MM.1S (cell line): ENCODE measurements around the gene C6orf62.

Experiments
- DNase-seq: peaks from one replicate; pipeline ENCODE4 v3.0.0-alpha.2; 2015
- H2AFZ ChIP-seq: fragments of 300-600 bp; sonication (generic); 2 replicates; pipeline ENCODE4 v1.6.0; 2016; ENCODE audit warnings: antibody characterized with exemption, low read length
- H3F3A ChIP-seq: fragments of 300-600 bp; sonication (generic); 2 replicates; pipeline ENCODE4 v1.6.1; 2016; ENCODE audit warnings: mild to moderate bottlenecking, antibody characterized with exemption, low read length, moderate library complexity, mixed read lengths; ENCODE audit not compliant: insufficient read depth
- H3K27ac ChIP-seq: fragments of 300-600 bp; sonication (generic); 2 replicates; pipeline ENCODE4 v1.5.1; 2016; ENCODE audit warnings: mild to moderate bottlenecking, low read length
- H3K27me3 ChIP-seq: fragments of 300-600 bp; sonication (generic); replicated peaks from 2 replicates; pipeline ENCODE4 v1.6.0; 2016; ENCODE audit warnings: low read length; ENCODE audit not compliant: insufficient read depth
- H3K36me3 ChIP-seq: fragments of 300-600 bp; sonication (generic); replicated peaks from 2 replicates; pipeline ENCODE4 v1.6.1; 2016; ENCODE audit warnings: mild to moderate bottlenecking, low read length, mixed read lengths; ENCODE audit not compliant: insufficient read depth
- H3K4me1 ChIP-seq: fragments of 300-600 bp; sonication (generic); 2 replicates; pipeline ENCODE4 v1.6.1; 2016; ENCODE audit warnings: low read length, mixed read lengths
- H3K4me2 ChIP-seq: fragments of 300-600 bp; sonication (generic); 2 replicates; pipeline ENCODE4 v1.6.0; 2016; ENCODE audit warnings: low read depth, low read length
- H3K4me3 ChIP-seq: fragments of 300-600 bp; sonication (generic); 2 replicates; pipeline ENCODE4 v1.5.1; 2016; ENCODE audit warnings: low read length, mixed read lengths
- H3K79me2 ChIP-seq: fragments of 300-600 bp; sonication (generic); 2 replicates; pipeline ENCODE4 v1.6.1; 2016; ENCODE audit warnings: mixed run types, low read length, mixed read lengths
- H3K9ac ChIP-seq: fragments of 300-600 bp; sonication (generic); 2 replicates; pipeline ENCODE4 v1.6.1; 2016; ENCODE audit warnings: low read length, mixed read lengths
- H3K9me2 ChIP-seq: fragments of 300-600 bp; sonication (generic); replicated peaks from 2 replicates; pipeline ENCODE4 v1.6.1; 2016; ENCODE audit warnings: mild to moderate bottlenecking, low read length, mixed read lengths; ENCODE audit not compliant: insufficient read depth
- H3K9me3 ChIP-seq: fragments of 300-600 bp; sonication (generic); replicated peaks from 2 replicates; pipeline ENCODE4 v1.6.1; 2016; ENCODE audit warnings: mild to moderate bottlenecking, low read length, mixed read lengths; ENCODE audit not compliant: insufficient read depth
- H4K20me1 ChIP-seq: fragments of 300-600 bp; sonication (generic); 2 replicates; pipeline ENCODE4 v1.6.1; 2016; ENCODE audit warnings: mild to moderate bottlenecking, low read length, moderate library complexity, mixed read lengths; ENCODE audit not compliant: insufficient read depth
- EZH2 ChIP-seq: fragments of 300-600 bp; sonication (generic); optimal IDR thresholded peaks from 2 replicates; pipeline ENCODE3; 2017; ENCODE audit warnings: low read depth, mild to moderate bottlenecking, antibody characterized with exemption, low read length, mixed read lengths
- EZH2phosphoT487 ChIP-seq: fragments of 300-600 bp; sonication (generic); IDR thresholded peaks from 2 replicates; pipeline ENCODE4 v1.6.1; 2018; ENCODE audit warnings: antibody characterized with exemption, low read length
- TF ChIP-seq, protein P1 (sequence below): fragments of 300-600 bp; sonication (generic); IDR thresholded peaks from 2 replicates; pipeline ENCODE4 v1.5.1; 2016; ENCODE audit warnings: antibody characterized with exemption, low read length, mixed read lengths

C6orf62 gene

GRCh38 chr6:24723270-24723669, 4.3 kb upstream of the C6orf62 start:
- no peak overlapping the region for H3K27ac ChIP-seq
- H3K4me3 ChIP-seq = no peak overlapping the region
- TF ChIP-seq EZH2 (no peak), EZH2phosphoT487 (no peak)
- TF ChIP-seq, protein P1, sequence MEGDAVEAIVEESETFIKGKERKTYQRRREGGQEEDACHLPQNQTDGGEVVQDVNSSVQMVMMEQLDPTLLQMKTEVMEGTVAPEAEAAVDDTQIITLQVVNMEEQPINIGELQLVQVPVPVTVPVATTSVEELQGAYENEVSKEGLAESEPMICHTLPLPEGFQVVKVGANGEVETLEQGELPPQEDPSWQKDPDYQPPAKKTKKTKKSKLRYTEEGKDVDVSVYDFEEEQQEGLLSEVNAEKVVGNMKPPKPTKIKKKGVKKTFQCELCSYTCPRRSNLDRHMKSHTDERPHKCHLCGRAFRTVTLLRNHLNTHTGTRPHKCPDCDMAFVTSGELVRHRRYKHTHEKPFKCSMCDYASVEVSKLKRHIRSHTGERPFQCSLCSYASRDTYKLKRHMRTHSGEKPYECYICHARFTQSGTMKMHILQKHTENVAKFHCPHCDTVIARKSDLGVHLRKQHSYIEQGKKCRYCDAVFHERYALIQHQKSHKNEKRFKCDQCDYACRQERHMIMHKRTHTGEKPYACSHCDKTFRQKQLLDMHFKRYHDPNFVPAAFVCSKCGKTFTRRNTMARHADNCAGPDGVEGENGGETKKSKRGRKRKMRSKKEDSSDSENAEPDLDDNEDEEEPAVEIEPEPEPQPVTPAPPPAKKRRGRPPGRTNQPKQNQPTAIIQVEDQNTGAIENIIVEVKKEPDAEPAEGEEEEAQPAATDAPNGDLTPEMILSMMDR = no peak
- H2AFZ ChIP-seq = no peak overlapping the region
- no peak overlapping the region for H3K4me2 ChIP-seq
- H3F3A ChIP-seq = peaks cover 26% of the 10 kb centered on the region
- H4K20me1 ChIP-seq = peaks cover 6% of the 10 kb centered on the region
- H3K36me3 ChIP-seq = no peaks in the 10 kb centered on the region; the same call in 1 of the 2 replicates
- no peak for DNase-seq
- peaks cover 17% of the 10 kb centered on the region for H3K4me1 ChIP-seq
- H3K9me2 ChIP-seq = no peaks in the 10 kb centered on the region
- H3K9ac ChIP-seq = no peak overlapping the region
- no peaks in the 10 kb centered on the region for H3K27me3 ChIP-seq
- peaks cover 23% of the 10 kb centered on the region for H3K79me2 ChIP-seq
- no peaks in the 10 kb centered on the region for H3K9me3 ChIP-seq

DNA sequence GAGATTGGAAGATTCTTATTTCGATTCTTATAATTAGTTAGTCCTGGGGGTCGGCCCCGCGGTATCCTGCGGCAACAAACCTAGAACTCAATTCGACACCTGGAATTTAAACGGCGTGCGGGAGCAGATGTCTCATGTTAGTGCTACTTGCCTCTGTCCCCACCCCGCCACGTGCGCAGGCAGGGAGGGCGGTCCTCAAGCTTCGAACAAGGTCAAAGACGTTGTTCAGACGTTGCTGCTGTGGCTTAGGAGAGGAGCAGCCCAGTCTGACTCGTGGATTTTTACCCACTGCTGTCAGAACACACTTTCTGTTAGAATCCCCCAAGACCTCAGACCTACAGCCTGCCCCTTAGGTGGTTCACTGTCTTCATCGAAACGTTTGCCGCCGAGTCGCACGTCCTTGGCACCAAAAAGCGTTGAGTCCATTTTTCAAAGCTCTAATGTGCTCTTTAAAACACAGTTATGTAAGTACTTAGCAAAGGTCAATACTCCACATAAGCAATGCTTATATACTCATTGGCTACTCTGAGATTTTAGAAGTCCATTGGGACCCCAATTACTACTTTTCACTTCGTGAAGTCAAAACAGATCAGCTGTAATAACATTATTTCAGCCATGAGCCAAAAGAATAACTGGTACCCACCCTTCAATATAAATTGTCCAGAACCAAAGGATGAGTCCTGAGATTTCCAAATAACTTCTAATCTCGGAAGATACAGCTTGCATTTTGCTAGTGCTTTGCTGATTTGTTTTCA, 2.7 kb upstream of the C6orf62 start:
- Histone ChIP-seq H3K9me3 (no peaks in the 10 kb centered on the region), H3F3A (peaks cover 29% of the 10 kb centered on the region), H3K4me1 (peaks cover 26% of the 10 kb centered on the region), H3K27ac (peak overlapping the region; percentile 100), H2AFZ (peak overlapping the region; percentile 76), H3K4me2 (peak overlapping the region; percentile 88), H3K4me3 (peak overlapping the region; percentile 77), H3K9me2 (no peaks in the 10 kb centered on the region), H3K36me3 (no peaks in the 10 kb centered on the region; the same call in 1 of the 2 replicates), H3K27me3 (no peaks in the 10 kb centered on the region), H3K9ac (peak overlapping the region; percentile 76), H3K79me2 (peaks cover 39% of the 10 kb centered on the region), H4K20me1 (peaks cover 19% of the 10 kb centered on the region)
- TF ChIP-seq EZH2phosphoT487 (no peak), EZH2 (no peak)
- TF ChIP-seq, protein P1 = no peak
- no peak for DNase-seq

- Histone ChIP-seq H2AFZ (peak overlapping the region; percentile 76), H3K4me3 (peak overlapping the region; percentile 100), H3K9me3 (no peaks in the 10 kb centered on the region), H3K9me2 (no peaks in the 10 kb centered on the region), H3K27ac (peak overlapping the region; percentile 100), H3K4me1 (peaks cover 26% of the 10 kb centered on the region), H3K4me2 (peak overlapping the region; percentile 88), H3K27me3 (no peaks in the 10 kb centered on the region), H3F3A (peaks cover 29% of the 10 kb centered on the region), H3K9ac (peak overlapping the region; percentile 100), H4K20me1 (peaks cover 25% of the 10 kb centered on the region), H3K79me2 (peaks cover 47% of the 10 kb centered on the region), H3K36me3 (peaks cover 6% of the 10 kb centered on the region; the same call in 1 of the 2 replicates)
- DNase-seq = peak; percentile 99
- TF ChIP-seq, protein P1 = no peak
- TF ChIP-seq EZH2 = no peak
- no peak for TF ChIP-seq EZH2phosphoT487
Measured at GRCh38 chr6:24720604-24721460, 1.9 kb upstream of the C6orf62 start.
